ENCODE measurements around the gene NACA2. TPM values are rescaled to one million over a fixed set of nuclear protein-coding genes. Genes with fewer than 3 reads are reported as not detected.
"Not testable (repeated sequence)": the region's sequence is repeated elsewhere in the genome, so short reads cannot be mapped to it uniquely, and the experiment has no call there.

NACA2 gene
- total RNA-seq, 4 donors from 2014 or later: not detected

GRCh38 chr17:61589990-61590389, 1.0 kb downstream of the NACA2 start:
- no peaks in the 10 kb centered on the region for H3K27me3 ChIP-seq
- H3K27ac ChIP-seq: no peak overlapping the region
- no peak for DNase-seq
- no peaks in the 10 kb centered on the region for H3K36me3 ChIP-seq
- no peaks in the 10 kb centered on the region for H3K4me1 ChIP-seq
- intact Hi-C loops (cut with DNase I; ENCODE audit: low total_unique reads): no loop called here
- H3K4me3 ChIP-seq: no peak overlapping the region
- TF ChIP-seq CTCF (IDR thresholded peaks at IDR 0.05): no peak
- TF ChIP-seq POLR2A (IDR thresholded peaks at IDR 0.05): no peak
- no peaks in the 10 kb centered on the region for H3K9me3 ChIP-seq

DNA sequence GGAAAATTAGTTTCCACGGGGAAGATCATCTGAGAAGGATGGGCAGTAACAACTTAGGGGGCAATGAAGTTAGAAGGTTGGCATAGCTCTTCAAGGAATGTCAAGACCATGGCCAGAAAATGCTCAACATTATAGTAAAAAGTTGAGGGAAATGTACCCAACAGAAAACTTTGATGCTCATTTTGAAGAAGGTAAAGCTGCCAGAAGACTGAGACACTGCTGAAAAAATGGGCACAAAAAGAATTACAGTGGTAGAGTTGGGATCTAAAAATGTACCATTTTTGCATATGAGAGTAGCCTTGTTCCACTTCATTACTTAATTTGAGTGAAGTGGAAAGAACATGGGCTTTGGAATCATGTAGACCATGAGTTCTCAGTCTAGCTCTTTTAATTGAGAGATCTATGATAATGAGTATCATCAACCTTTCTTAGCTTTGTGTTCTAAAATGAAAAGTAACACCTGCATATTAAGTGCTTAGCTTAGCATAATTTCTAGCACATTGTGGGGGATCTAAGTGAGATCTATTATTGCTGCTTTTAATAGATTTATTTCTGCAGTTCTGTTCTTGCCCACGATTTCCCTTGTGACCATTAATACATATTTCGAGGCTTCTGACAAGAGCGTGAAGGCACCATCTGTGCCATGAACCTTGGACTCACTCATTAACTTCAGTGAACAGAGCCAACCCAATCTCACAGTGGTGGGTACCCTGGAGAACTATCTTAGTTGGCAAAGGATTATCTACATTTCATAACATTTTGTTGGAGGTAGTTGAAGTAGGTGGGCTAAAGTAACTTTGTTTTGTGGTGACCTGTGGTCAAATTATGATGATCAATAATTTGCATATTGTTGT, 3.0 kb downstream of the NACA2 start:
- no peak for DNase-seq
- TF ChIP-seq POLR2A (IDR thresholded peaks at IDR 0.05): no peak
- no peak for TF ChIP-seq CTCF (IDR thresholded peaks at IDR 0.05)

GRCh38 chr17:61587242-61587641, 3.8 kb downstream of the NACA2 start:
- Histone ChIP-seq H3K27ac (no peak overlapping the region), H3K36me3 (no peaks in the 10 kb centered on the region), H3K4me1 (no peaks in the 10 kb centered on the region), H3K9me3 (no peaks in the 10 kb centered on the region), H3K4me3 (no peak overlapping the region), H3K27me3 (no peaks in the 10 kb centered on the region)
- intact Hi-C loops (cut with DNase I; ENCODE audit: low total_unique reads): no loop called here
- TF ChIP-seq CTCF (IDR thresholded peaks at IDR 0.05) (no peak), POLR2A (IDR thresholded peaks at IDR 0.05) (no peak)
- DNase-seq: no peak

More for the DNA sequence above, 3.0 kb downstream of the NACA2 start:
- no peaks in the 10 kb centered on the region for H3K4me1 ChIP-seq
- H3K4me3 ChIP-seq: no peak overlapping the region
- H3K27me3 ChIP-seq: no peaks in the 10 kb centered on the region
- no peak overlapping the region for H3K27ac ChIP-seq
- H3K36me3 ChIP-seq: no peaks in the 10 kb centered on the region
- H3K9me3 ChIP-seq: no peaks in the 10 kb centered on the region
- intact Hi-C loops (cut with DNase I; ENCODE audit: low total_unique reads): no loop called here

DNA sequence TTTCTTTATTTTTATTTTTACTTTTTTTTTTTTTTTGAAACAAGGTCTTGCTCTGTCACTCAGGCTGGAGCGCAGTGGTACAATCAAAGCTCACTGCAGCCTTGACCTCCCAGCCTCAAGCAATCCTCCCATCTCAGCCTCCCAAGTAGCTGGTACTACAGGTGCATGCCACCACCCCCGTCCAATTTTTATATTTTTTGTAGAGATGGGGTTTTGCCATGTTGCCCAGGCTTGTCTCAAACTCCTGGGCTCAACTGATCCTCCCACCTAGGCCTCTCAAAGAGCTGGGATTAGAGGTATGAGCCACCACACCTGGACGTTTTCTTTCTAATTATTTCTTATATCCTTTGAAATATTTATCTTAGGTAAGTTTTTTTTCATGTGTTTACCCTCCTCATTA, 4.4 kb downstream of the NACA2 start:
- H3K4me1 ChIP-seq; H3K9me3 ChIP-seq; DNase-seq; H3K4me3 ChIP-seq; H3K36me3 ChIP-seq; intact Hi-C loops (cut with DNase I; ENCODE audit: low total_unique reads); H3K27me3 ChIP-seq; H3K27ac ChIP-seq: not testable (repeated sequence)

- no peaks in the 10 kb centered on the region for H3K36me3 ChIP-seq
- DNase-seq: no peak
- TF ChIP-seq CTCF (IDR thresholded peaks at IDR 0.05) (no peak), POLR2A (IDR thresholded peaks at IDR 0.05) (no peak)
- peaks cover 0 to 3% of the 10 kb centered on the region in 2 donors for H3K27me3 ChIP-seq
- H3K4me1 ChIP-seq: no peaks in the 10 kb centered on the region
- H3K27ac ChIP-seq: no peak overlapping the region
- no peak overlapping the region for H3K4me3 ChIP-seq
- no peaks in the 10 kb centered on the region for H3K9me3 ChIP-seq
- intact Hi-C loops (cut with DNase I; ENCODE audit: low total_unique reads): no loop called here
These were observed 4.9 kb downstream of the NACA2 start for GRCh38 chr17:61586031-61586566.
